Dedifferentiated amniotic fluid mesenchymal stem cell (primary cell): Measurements from ENCODE around the gene RIPOR2.
A peak's percentile ranks its signal among the peaks of the same experiment; 100 is the strongest.

ENCODE experiments used
- DNase-seq: peaks from one replicate; pipeline ENCODE4 v3.0.0-alpha.2; 2016; ENCODE audit errors: extremely low spot score

The RIPOR2 gene

GRCh38 chr6:24847402-24847801, 88.4 kb downstream of the RIPOR2 start:
- no peak for DNase-seq

- no peak for DNase-seq
These were observed 90.2 kb downstream of the RIPOR2 start for GRCh38 chr6:24845578-24845977.

- DNase-seq: no peak
These were observed 90.9 kb downstream of the RIPOR2 start for GRCh38 chr6:24844903-24845302.

- DNase-seq: no peak
These were observed 91.7 kb downstream of the RIPOR2 start for GRCh38 chr6:24844061-24844460.

- DNase-seq: no peak
These were observed 95.6 kb downstream of the RIPOR2 start for GRCh38 chr6:24840187-24840586.

GRCh38 chr6:24838994-24839393, 96.8 kb downstream of the RIPOR2 start:
- no peak for DNase-seq

GRCh38 chr6:24838081-24838480, 97.7 kb downstream of the RIPOR2 start:
- no peak for DNase-seq

- DNase-seq: no peak
These were observed 99.7 kb downstream of the RIPOR2 start for GRCh38 chr6:24836109-24836508.

GRCh38 chr6:24833711-24834386, 101.9 kb downstream of the RIPOR2 start:
- no peak for DNase-seq

GRCh38 chr6:24832794-24833193, 103.0 kb downstream of the RIPOR2 start:
- no peak for DNase-seq

- peak; percentile 73 for DNase-seq
These were observed 103.7 kb downstream of the RIPOR2 start for GRCh38 chr6:24831771-24832716.

- no peak for DNase-seq
These were observed 106.1 kb downstream of the RIPOR2 start for GRCh38 chr6:24829657-24830056.

GRCh38 chr6:24827970-24828369, 107.8 kb downstream of the RIPOR2 start:
- DNase-seq: no peak

- no peak for DNase-seq
These were observed 108.6 kb downstream of the RIPOR2 start for GRCh38 chr6:24827162-24827561.

GRCh38 chr6:24825130-24825630, 110.6 kb downstream of the RIPOR2 start:
- DNase-seq: no peak

GRCh38 chr6:24824142-24824938, 111.4 kb downstream of the RIPOR2 start:
- DNase-seq: no peak

GRCh38 chr6:24823185-24823584, 112.6 kb downstream of the RIPOR2 start:
- no peak for DNase-seq

- no peak for DNase-seq
These were observed 113.1 kb downstream of the RIPOR2 start for GRCh38 chr6:24822696-24823095.

GRCh38 chr6:24821860-24822444, 113.8 kb downstream of the RIPOR2 start:
- DNase-seq: no peak

GRCh38 chr6:24818346-24818745, 117.4 kb downstream of the RIPOR2 start:
- DNase-seq: no peak

GRCh38 chr6:24809728-24810127, 126.0 kb downstream of the RIPOR2 start:
- DNase-seq: no peak

GRCh38 chr6:24807584-24807983, 128.2 kb downstream of the RIPOR2 start:
- no peak for DNase-seq
